Measurements from ENCODE around the gene JUNB. TPM values are rescaled to one million over a fixed set of nuclear protein-coding genes. Genes with fewer than 3 reads are reported as not detected.
A peak's percentile ranks its signal among the peaks of the same experiment; 100 is the strongest.

JUNB gene
- total and polyA plus RNA-seq, 2 of the 8 experiments (the other 6 are each of a cell fraction or from before 2014, with no cell fraction given) = 7.4 to 10.0 TPM

GRCh38 chr19:12801466-12802266 is 10.4 kb downstream of the JUNB start, which contains the start of the genes PRDX2 and THSD8:
Gene PRDX2, minus strand, starts transcription at chr19:12801800. Its CDS starts 539 bp downstream, at chr19:12801261.
Gene THSD8, plus strand, starts transcription at chr19:12802069. Its CDS starts 3 bp downstream, at chr19:12802072.
- Histone ChIP-seq H3K36me3 (ENCODE audit: control insufficient read depth in 2 of 4, insufficient read depth in 4 of 4, low read length in 3 of 4) (peaks cover 8 to 19% (median 14%) of the 10 kb centered on the region in 4 experiments; a peak in 7 of 8 replicates), H3K4ac (replicated peaks; ENCODE audit: insufficient read length, low read depth, low read length) (peak within 1 kb of the TSS; percentile 40), H3K23ac (ENCODE audit: insufficient read length) (no peak within 1 kb of the TSS), H2BK12ac (ENCODE audit: low read depth, low read length) (0 out of 2 replicates have a peak within 1 kb of the TSS, but pooled peaks have one; percentile 50), H2BK5ac (ENCODE audit: low read depth, low read length) (peak within 1 kb of the TSS; percentile 82), H3K4me3 (ENCODE audit: extremely low read depth in 1 of 4, insufficient read depth in 2 of 4, low read depth in 3 of 4, low read length in 4 of 4) (peak within 1 kb of the TSS; percentile 85 to 98 (median 97)), H3K79me2 (ENCODE audit: control insufficient read depth in 1 of 2, insufficient read depth in 2 of 2, low read length in 2 of 2) (peaks cover 0 to 12% of the 10 kb centered on the region in 2 experiments; a peak in 2 of 4 replicates), H3K23me2 (ENCODE audit: low read depth, low read length) (peaks cover 15% of the 10 kb centered on the region; the same call in 1 of the 2 replicates), H3K79me1 (ENCODE audit: low read depth, low read length) (peaks cover 7% of the 10 kb centered on the region), H2AK5ac (ENCODE audit: low read depth, low read length) (peak within 1 kb of the TSS; percentile 45; the same call in 1 of the 2 replicates), H2BK120ac (replicated peaks; ENCODE audit: low read depth, low read length) (no peak within 1 kb of the TSS), H2BK15ac (ENCODE audit: low read length) (peak within 1 kb of the TSS; percentile 61; the same call in 1 of the 2 replicates), H4K20me1 (replicated peaks in 1 of 2; ENCODE audit: control insufficient read depth in 1 of 2, insufficient read depth in 2 of 2, low read length in 2 of 2) (peaks cover 0 to 6% of the 10 kb centered on the region in 2 experiments), H2BK20ac (ENCODE audit: low read length) (no peak within 1 kb of the TSS), H4K5ac (ENCODE audit: insufficient read length, low read depth, low read length) (peak within 1 kb of the TSS; percentile 92), H3K14ac (ENCODE audit: insufficient read length) (no peak within 1 kb of the TSS), H2AFZ (ENCODE audit: low read length) (peak within 1 kb of the TSS; percentile 84), H3K18ac (ENCODE audit: extremely low read depth, low read length) (peak within 1 kb of the TSS; percentile 88), H3K9me3 (ENCODE audit: insufficient read depth in 2 of 2, low read depth in 1 of 2, low read length in 1 of 2) (no peaks in the 10 kb centered on the region), H3K27ac (ENCODE audit: low read depth, low read length) (peak within 1 kb of the TSS; percentile 71; the same call in 1 of the 2 replicates), H3K4me2 (ENCODE audit: insufficient read depth in 1 of 2, low read depth in 2 of 2, low read length in 2 of 2) (peak within 1 kb of the TSS; percentile 91 to 92), H3K9ac (replicated peaks in 1 of 4; ENCODE audit: extremely low read depth in 1 of 4, low read depth in 3 of 4, low read length in 3 of 4) (peak within 1 kb of the TSS; percentile 67 to 84 (median 81); a peak in 6 of 7 replicates), H4K91ac (replicated peaks; ENCODE audit: insufficient read length, low read length) (peak within 1 kb of the TSS; percentile 95), H4K8ac (ENCODE audit: extremely low read depth, insufficient read depth, low read length) (peak within 1 kb of the TSS; percentile 94), H3K4me1 (replicated peaks in 1 of 4; ENCODE audit: control insufficient read depth in 3 of 4, insufficient read depth in 4 of 4, low read length in 3 of 4) (peaks cover 0 to 14% (median 10%) of the 10 kb centered on the region in 4 experiments; a peak in 5 of 7 replicates), H3K27me3 (replicated peaks in 1 of 4; ENCODE audit: control insufficient read depth in 3 of 4, extremely low read depth in 1 of 4, insufficient read depth in 3 of 4, low read length in 3 of 4) (peaks cover 0 to 4% (median under 1%) of the 10 kb centered on the region in 4 experiments; a peak in 2 of 7 replicates), H3K56ac (replicated peaks; ENCODE audit: insufficient read length, low read depth, low read length) (peak within 1 kb of the TSS; percentile 20)
- 1% methylated on average over 73 of the region's 78 CpGs; no CpG with 5 or more reads in 1 of the 2 experiments for WGBS, 2 experiments (ENCODE audit: extremely low coverage in 1 of 2, insufficient coverage in 1 of 2, insufficient read length in 1 of 2, insufficient replicate concordance in 2 of 2, low coverage in 1 of 2, low lambda C conversion rate in 2 of 2, missing lambda C conversion rate in 1 of 2)
- FAIRE-seq = no peak
- ChIA-PET POLR2A (ENCODE audit: partially characterized antibody) (interaction anchor here (0.6 to 15.2 kb wide), 17 partner anchors 10 to 1358 kb away, joined by 3 to 317 read pairs (median 3); partner anchors contain the start of genes FBXW9, HOOK2, JUNB and TRIR), CTCF (ENCODE audit: partially characterized antibody) (interaction anchor here (0.7 to 17.9 kb wide), 11 partner anchors 10 to 164 kb away, joined by 3 to 288 read pairs (median 7); partner anchors contain the start of gene JUNB)
- DNase-seq (ENCODE audit: low read depth in 1 of 2, low spot score in 2 of 2) = peak in 1 of 2 experiments; percentile 87
- peak; percentile 83 for TF ChIP-seq KDM4A (IDR thresholded peaks at IDR 0.05; ENCODE audit: low read depth, low read length, severe bottlenecking)
- TF ChIP-seq ZNF274 (IDR thresholded peaks at IDR 0.05; ENCODE audit: borderline replicate concordance, extremely low read depth, low read length) = no peak
- TF ChIP-seq BACH1 (IDR thresholded peaks at IDR 0.05; ENCODE audit: low read length) = no peak
- no peak for TF ChIP-seq RFX5 (IDR thresholded peaks at IDR 0.05; ENCODE audit: borderline replicate concordance, low read depth, low read length)
- no peak for TF ChIP-seq CBX5 (IDR thresholded peaks at IDR 0.05; ENCODE audit: low read depth, low read length)
- TF ChIP-seq CTCF (IDR thresholded peaks at IDR 0.05; ENCODE audit: control extremely low read depth in 1 of 3, insufficient read depth in 1 of 3, low read depth in 1 of 3, low read length in 3 of 3) = no peak
- peak; percentile 82 for TF ChIP-seq CREB1 (IDR thresholded peaks at IDR 0.05)
- TF ChIP-seq SP4 (IDR thresholded peaks at IDR 0.05; ENCODE audit: low read length) = no peak
